Amniotic stem cell (primary cell): ENCODE data around the gene HAL.
"Not testable (repeated sequence)": the region's sequence is repeated elsewhere in the genome, so short reads cannot be mapped to it uniquely, and the experiment has no call there.

Experiments
- DNase-seq: peaks from one replicate; lab custom pipeline; 2025; lab: John Stamatoyannopoulos, UW

HAL gene

DNA sequence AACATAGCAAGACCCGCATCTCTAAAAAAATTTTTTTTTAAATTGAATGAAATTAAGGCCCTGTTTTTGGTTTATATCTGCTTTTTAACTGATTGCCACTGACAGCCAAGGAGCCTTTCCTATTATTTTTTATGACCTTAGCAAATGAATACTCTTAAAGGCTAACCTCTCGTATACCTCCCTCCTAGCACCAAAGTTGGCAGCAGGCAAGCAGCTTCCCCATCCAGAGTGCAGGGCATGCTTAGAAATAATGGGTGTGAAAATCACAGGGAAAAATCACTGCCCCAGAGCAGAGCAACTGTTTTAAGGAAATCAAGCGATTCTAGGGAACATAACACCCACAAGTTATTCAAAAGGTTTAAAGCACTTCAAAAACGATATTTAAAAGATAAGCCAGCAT, 20.7 kb downstream of the HAL start:
- no peak for DNase-seq

DNA sequence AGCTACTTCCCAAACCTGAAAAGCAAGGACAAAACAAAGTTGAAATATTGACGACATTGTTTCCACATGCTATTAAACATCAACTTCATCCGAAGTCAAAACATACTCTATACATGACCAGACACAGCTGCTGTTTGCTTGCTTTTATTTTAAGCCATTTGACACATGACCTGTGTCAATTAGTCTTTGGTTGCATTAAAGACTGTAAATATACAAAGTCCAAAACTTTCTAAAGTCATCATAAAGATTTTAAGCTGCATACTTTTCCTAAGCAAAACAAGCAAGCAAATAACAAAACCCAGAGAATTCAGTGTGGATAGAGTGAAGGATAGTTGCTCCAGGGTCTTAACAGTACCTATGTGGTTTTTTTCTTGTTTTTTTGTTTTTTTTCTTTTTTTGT, 21.8 kb downstream of the HAL start:
- no peak for DNase-seq

DNA sequence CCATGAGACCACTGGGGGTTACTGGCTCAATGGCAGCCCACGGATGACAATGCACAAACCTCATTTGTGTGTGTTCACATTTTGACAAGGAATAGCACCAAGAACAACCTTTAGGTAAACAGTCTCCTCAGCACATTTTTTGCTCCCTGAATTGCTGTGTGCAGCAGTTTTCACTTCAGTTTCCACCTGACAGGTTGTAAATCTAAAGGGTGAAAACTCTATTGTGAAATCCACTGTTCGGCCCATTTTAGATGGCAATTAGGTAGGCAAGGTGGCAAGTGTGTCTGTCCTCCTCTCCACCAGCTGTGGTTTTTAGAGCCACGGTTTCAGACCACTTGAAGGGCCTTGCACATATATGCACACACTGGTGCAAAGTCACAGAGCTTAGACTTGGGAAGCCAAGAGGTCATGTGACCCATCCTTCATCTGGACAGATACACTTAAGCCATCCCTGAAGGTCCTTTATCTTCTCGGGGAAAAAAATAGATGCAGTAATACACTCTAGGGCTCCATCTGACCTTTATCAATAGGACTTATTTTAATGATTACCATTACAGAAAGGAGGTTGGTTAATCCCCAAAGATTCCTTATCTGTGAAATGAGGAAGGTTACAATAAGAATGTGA, 23.2 kb downstream of the HAL start:
- DNase-seq = no peak

DNA sequence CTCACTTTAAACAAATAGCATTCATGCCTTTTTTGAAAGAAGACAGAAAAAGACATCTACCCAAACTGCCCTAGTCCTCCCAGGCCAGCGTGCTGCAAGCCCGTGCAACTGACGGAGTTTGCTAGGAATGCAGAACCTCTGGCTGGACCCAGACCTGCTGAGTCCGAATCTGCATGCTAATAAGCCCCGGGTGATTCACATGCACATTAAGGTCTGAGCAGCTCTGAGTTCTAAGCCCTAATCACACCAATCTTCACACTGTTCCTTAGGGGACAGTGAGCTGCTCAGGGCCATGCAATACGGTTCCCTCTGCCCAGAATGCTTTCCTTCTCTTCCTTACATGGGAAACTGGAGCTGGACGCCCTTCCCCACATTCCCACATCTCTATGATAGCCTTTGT, 25.2 kb downstream of the HAL start:
- no peak for DNase-seq

DNA sequence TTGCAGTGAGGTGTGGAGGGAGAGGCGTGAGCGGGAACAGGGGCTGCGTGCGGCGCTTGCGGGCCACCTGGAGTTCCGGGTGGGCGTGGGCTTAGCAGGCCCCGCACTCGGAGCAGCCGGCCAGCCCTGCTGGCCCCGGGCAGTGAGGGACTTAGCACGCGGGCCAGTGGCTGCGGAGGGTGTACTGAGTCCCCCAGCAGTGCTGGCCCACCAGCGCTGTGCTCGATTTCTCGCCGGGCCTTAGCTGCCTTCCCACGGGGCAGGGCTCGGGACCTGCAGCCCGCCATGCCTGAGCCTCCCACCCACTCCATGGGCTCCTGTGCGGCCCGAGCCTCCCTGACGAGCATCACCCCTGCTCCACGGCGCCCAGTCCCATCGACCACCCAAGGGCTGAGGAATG, 27.0 kb downstream of the HAL start:
- DNase-seq = not testable (repeated sequence)

DNA sequence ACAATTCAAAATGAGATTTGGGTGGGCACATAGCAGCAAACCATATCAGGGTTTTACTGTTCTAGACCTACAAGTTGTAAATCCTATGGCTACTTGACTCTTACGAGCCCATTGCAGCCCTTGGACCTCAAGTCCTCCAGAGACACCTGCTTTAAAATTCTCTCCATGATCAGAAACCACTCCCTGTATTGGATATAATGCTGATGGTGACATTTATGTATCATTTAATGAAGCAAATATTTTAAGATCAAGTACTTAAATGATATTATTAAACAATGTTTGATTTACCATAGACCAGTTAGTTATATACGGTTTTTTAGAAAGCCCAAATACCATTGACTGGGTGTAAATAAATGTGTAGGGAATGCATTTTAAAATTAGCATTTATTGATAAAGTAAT, 28.8 kb downstream of the HAL start:
- no peak for DNase-seq

DNA sequence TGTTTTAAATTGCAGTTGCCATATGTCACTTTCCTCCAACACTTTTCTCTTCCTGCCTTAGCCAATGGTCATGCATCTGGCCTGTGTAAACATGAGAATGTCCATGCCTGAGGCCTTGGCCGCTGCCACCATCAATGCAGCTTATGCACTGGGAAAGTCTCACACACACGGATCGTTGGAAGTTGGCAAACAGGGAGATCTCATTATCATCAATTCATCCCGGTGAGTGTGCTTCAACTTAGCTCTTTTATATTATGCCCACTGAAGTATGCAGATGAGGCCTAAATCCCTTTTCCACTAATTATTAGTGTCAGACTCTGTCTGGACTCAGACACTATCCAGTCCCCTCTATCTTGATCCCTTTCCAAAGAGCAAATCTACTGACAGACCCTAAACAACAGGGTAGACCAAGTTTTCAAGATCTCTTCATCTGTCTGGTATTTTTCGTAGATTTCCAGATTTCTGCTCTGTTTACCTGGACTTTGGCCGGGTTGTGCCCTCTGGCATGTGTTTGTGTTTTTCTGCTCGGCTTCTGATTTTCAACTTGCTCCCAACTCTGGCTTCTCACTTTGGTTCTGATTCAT, 29.8 kb downstream of the HAL start:
- DNase-seq = no peak

DNA sequence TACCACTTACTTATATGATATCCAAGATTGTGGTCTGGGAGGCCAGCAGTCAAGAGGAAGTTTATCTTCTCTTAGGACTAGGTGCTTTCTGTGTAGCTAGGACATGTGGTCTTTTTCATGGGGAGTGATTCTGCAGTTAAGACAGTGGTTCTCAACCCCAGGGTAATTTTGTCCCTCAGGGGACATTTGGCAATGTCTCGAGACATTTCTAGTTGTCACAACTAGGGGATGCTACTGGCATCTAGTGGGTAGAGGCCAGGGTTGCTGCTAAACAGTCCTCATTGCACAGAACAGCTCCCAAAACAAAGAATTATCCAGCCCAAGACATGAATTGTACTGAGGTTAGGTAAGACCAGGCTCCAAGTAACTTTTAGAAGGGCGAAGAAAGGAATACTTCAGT, 33.0 kb downstream of the HAL start:
- no peak for DNase-seq

DNA sequence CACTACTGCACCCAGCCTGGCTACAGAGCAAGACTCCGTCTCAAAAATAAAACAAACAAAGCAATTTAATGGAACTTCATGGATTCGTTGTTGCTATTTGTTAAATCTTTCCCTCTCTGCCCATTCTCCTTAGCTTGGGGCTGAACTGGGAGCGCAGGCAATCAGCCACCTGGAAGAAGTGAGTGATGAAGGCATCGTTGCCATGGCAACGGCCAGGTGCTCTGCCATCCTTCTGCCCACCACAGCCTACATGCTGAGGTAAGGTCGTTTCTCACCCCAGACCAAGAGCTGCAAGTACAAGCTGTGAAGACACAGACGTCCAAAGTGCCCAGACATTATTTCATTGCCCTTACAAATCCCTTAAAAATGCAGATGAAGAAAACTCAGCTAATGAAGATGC, 33.9 kb downstream of the HAL start:
- no peak for DNase-seq

DNA sequence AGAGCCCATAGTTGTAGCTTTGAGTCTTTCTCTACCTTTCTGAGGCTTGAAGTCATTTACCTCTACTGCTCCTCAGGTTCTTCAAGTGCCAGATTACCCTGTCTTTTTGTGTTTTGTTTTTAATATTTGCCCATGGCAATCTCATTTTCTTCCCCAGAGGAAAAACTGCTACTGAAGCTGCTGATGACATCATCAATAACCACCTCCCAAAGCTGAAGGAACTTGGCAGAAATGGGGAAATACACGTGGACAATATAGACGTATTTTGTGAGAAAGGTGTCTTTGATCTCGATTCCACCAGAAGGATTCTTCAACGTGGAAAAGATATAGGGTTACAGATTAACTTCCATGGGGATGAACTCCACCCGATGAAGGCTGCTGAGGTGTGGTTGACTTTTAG, 35.9 kb downstream of the HAL start:
- no peak for DNase-seq

DNA sequence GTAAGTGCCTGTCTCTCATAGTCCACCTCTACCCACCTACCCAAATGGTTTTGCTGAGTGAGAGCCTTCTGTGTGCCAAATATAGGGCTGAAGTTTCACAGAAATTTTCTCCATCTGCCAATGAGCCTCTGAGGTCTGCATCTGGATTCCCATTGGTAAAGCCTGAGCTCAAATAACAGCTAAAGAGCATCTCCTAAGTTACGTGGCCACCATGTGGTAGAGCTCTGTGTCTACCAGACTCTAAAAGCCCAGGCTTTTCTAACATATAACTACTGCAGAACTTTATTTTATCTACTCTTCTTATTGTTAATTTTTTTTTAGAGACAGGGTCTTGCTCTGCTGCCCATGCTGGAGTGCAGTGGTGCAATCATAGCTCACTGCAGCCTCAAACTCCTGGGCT, 37.0 kb downstream of the HAL start:
- DNase-seq = no peak

DNA sequence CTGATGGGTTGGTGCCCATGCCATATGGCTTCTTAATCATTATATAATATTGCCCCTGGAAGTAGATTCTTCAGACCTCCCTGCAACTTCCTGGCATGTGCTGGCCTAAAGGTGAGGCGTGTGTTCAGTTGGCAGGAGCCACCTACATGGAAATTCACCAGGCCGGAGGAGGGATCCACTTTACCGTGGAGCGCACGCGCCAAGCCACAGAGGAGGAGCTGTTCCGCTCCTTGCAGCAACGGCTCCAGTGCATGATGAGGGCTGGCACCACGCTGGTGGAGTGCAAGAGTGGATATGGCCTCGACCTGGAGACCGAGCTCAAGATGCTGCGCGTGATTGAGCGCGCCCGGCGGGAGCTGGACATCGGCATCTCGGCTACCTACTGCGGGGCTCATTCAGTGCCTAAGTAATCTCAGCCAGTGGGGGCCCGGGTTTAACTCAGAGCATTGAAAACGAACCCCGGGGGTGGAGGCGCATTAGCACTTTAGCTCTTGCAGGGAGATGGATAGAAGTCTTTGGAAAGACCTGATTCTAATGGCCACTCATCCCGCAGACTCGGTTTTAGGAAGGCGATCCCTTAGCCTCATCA, 39.5 kb downstream of the HAL start:
- DNase-seq = no peak

DNA sequence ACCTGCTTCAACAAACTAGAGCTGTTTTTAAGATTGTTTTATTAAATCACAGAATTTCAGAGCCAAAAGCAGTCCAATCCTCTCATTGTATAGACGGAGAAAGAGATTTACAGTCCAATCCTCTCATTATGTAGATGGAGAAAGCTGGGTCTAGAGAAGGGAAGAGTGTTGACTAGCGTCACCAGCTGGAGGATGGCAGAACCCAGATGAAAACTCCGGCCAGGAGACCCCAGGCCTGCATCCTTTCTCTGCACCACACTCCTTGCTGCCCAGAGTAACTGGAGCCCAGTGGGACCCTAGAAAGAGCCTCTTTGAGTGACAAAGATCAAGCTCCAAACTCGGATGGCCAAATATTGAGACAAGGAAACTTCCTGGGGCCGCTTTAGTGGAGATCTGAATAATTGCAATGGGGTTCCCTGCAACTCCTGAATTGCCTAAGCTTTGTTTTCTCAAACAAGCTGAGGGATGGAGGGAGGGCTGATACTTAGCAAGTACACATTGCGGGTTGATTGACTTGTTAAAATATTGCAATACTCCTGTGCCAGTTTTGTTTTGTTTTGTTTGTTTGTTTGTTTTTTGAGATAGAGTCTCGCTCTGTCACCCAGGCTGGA, 40.5 kb downstream of the HAL start:
- DNase-seq = no peak

DNA sequence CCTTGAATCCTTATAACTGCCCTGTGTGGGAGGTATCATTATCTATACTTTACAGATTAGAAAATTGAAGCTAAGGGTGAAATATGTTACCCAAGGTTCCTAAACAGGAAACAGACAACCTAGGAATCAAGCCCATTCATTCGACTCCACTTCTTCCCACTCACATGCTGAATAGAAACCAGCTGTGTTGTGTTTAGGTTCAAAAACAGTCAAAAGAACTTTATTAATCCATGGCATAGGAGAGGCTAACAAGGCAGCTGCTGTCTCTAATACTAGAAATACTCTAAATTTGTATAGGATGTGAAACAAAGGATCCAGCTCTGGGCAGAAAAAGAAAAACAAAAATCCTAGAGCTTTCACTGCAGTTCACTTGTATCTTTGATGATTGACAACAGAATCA, 43.1 kb downstream of the HAL start:
- no peak for DNase-seq

DNA sequence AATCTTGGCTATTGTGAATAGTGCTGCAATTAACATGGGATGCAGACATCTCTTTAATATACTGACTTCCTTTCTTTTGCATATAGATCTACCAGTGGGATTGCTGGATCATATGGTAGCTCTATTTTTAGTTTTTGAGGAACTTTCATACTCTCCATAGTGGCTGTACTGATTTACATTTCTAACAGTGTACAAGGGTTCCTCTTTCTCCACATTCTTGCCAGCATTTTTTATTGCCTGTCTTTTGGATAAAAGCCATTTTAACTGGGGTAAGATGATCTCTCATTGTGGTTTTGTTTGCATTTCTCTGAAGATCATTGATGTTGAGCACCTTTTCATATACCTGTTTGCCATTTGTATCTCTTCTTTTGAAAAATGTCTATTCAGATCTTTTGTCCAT, 44.6 kb downstream of the HAL start:
- no peak for DNase-seq

DNA sequence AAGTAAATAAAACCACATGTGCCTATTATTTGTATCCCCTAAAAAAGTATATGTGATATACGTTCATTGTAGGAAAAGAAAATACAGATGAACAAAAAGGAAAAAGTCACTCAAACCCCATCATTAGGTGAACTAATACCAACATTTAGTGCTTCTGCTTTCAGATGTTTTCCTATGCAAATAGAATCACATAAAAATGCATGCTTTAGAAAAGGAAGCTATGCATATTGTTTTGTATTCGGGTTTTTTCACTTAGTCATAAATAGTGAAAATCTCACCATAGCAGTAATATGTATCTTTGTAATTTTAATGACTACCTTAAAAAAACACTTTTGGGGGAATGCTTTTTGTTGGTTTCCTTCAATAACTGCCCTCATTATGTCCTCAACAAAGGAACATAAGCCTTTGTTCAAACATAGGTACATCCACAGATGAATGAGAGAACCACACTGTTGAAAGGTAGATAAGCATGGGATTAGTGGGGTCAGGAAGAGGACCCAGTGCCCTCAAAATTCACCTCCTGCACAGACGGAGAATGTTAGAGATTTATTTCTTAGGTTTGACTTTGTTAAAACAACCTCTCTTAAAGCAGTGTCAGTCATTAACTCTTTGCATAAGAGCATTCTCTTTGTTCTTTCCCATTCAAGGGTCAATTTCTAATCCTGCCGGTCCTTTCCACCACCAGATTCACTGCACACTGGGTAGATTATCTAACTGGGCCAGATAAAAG, 46.5 kb downstream of the HAL start:
- no peak for DNase-seq

DNA sequence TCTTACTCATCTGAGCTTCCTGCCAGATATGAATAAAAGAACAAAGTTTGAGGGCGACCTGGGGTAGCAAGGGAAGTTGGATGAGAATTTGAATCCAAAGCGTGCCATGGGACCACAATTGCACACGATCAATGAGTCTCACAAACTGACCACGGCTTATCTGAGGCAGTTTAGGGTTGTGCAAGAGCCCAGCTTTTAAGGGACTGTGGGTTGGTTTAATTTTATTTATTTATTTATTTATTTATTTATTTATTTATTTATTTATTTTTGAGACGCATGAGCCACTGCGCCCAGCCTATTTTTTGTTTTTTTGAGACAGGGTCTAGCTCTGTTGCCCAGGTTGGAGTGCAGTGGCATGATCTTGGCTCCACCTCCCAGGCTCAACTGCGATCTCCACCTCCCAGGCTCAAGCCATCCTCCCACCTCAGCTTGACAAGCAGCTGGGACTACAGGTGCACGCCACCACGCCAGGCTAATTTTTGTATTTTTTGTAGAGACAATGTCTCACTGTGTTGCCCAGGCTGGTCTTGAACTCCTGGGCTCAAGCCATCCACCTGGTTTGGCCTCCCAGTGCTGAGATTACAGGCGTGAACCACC, 51.9 kb downstream of the HAL start:
- no peak for DNase-seq

DNA sequence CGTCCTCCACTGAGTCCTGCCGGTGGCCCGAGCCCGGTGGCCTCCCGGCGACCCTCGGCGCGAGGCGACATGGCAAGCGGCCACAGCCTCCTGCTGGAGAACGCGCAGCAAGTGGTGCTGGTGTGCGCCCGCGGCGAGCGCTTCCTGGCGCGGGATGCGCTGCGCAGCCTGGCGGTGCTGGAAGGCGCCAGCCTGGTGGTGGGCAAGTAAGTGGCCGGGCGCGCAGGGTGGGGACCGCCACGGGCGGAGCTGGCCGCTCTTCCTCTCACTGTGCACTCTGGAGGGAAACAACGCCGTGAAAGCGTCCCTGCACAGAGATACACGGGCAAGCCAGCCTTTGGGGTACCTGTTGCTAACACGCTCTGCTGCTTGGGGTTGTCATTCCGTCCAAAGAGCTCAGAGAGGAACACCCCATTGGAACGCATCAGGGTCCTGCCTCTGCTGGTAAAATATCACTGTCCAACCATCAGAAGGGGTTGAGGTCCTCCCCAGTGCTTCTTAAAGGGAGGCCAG, 52.8 kb downstream of the HAL start, which contains the start of gene AMDHD1:
Gene AMDHD1 (plus strand): TSS at position 2 of the 513 bp plus-strand sequence. CDS start 68 bp downstream, at position 70.
- DNase-seq = no peak

DNA sequence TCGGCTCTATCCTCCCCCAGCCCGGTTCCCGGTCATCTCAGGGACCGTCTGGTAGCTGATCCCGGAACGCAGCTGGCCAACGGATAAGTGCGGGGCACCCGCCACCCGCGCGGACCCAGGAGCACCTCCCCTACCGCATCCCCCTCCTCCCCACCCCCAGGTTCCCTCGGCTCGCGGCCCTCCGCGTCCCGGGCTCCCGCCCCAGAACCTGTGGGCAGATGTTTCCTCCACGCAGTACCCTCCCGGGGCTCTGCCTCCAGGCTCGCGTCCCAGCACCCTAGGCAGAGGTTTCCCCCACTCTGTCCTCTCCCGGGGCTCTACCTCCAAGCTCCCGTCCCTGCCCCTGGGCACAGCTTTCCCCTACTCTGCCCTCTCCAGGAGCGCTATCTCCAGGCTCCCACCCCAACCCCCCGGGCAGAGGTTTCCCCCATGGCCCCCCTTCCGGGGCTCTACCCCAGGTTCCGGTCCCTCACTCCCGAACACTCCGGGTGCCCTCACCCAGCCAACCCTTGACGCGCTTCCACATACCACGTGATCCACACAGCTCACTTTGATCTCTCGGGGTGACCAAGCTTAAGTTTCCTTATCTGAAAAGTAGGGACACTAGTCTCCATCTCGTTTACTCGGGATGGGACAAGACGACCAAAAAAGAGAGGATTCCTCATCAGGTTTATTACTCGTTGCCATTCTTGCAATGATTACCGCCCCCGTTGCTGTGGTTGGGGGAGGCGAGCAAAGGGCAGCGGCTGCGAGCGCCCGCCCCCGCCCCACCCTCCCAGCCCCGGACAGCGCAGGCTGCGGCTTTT, 53.4 kb downstream of the HAL start, which contains the start of gene CCDC38:
Gene CCDC38 (minus strand): TSS at position 91 of the 806 bp plus-strand sequence. CDS start 6,105 bp downstream, outside the sequence.
- peak; percentile 44 for DNase-seq

DNA sequence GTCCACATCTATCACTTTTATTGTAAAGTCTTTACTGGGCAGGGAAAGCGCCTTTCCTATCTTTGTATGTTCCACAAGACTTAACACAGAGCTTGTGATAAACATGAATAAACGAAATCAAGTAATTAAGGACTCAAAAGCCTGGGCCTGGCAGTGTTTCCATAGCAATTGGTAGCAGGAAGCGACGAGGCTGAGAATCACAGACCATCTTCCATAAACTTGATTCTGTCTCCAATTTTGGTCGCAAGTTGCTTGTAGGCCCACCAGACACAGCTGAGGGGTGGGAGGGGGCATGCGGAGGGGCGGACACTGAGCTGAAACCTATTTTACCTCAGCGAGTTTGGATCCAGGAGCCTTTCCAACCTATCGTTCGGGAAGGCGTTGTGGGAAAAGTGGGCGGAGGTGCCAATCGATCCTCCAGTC, 54.0 kb downstream of the HAL start:
- DNase-seq = no peak

DNA sequence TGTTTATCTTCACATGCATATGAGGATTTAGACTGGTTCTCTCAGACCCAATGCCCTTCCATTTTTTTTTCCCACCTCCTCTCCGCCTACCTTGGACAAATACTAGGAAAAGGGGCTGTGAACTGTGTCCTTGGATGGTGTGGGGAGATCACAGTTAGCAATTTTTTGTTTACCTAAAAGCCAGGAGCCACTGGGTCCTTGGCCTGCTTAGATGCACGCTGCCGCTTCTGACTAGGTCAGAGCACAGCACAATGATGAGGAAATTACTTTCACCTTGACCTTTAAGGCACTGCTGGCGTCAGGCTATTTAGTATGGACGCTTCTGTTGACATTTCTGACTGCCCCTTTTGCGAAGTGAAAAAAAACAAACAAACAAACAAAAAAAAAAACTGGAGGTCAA, 55.6 kb downstream of the HAL start:
- no peak for DNase-seq
